HL-60 (cell line): Measurements from ENCODE around the gene OPTC.

Experiments used
- DNase-seq, 2 experiments: peaks; one replicate each; pipeline ENCODE4 v3.0.0-alpha.2; 2010 to 2020; ENCODE audit warnings: low read depth in 1 of 2, low spot score in 1 of 2
- H3K27ac ChIP-seq: fragments of 250-450 bp; sonication (Bioruptor Pico); replicated peaks from 2 replicates; pipeline ENCODE4 v1.5.1; 2020; ENCODE audit warnings: mild to moderate bottlenecking, moderate library complexity
- H3K27me3 ChIP-seq: fragments of 250-450 bp; sonication (Bioruptor Pico); 2 replicates; pipeline ENCODE4 v1.5.1; 2021; ENCODE audit warnings: mild to moderate bottlenecking, moderate library complexity; ENCODE audit not compliant: insufficient read depth, poor library complexity, severe bottlenecking
- H3K4me3 ChIP-seq: replicated peaks from 2 replicates; pipeline ENCODE4 v1.5.1; 2011; ENCODE audit warnings: mild to moderate bottlenecking, control low read depth, low read length; ENCODE audit not compliant: insufficient read depth
- GABPA ChIP-seq: IDR thresholded peaks from 2 replicates; pipeline ENCODE4 v1.6.1; 2012; ENCODE audit warnings: low read depth
- POLR2AphosphoS5 ChIP-seq: IDR thresholded peaks from 2 replicates; pipeline ENCODE4 v1.6.1; 2012; ENCODE audit warnings: low read depth
- REST ChIP-seq: IDR thresholded peaks from 2 replicates; pipeline ENCODE4 v1.6.1; 2012; ENCODE audit warnings: low read depth; ENCODE audit not compliant: insufficient replicate concordance
- SPI1 ChIP-seq: IDR thresholded peaks from 2 replicates; pipeline ENCODE4 v1.6.1; 2012; ENCODE audit warnings: low read depth, mild to moderate bottlenecking, borderline replicate concordance
- TF ChIP-seq, protein P1 (sequence below): IDR thresholded peaks from one replicate; pipeline ENCODE4 v1.5.1; 2011; ENCODE audit warnings: low read length, control low read depth, inconsistent platforms; ENCODE audit not compliant: insufficient read depth

OPTC gene

DNA sequence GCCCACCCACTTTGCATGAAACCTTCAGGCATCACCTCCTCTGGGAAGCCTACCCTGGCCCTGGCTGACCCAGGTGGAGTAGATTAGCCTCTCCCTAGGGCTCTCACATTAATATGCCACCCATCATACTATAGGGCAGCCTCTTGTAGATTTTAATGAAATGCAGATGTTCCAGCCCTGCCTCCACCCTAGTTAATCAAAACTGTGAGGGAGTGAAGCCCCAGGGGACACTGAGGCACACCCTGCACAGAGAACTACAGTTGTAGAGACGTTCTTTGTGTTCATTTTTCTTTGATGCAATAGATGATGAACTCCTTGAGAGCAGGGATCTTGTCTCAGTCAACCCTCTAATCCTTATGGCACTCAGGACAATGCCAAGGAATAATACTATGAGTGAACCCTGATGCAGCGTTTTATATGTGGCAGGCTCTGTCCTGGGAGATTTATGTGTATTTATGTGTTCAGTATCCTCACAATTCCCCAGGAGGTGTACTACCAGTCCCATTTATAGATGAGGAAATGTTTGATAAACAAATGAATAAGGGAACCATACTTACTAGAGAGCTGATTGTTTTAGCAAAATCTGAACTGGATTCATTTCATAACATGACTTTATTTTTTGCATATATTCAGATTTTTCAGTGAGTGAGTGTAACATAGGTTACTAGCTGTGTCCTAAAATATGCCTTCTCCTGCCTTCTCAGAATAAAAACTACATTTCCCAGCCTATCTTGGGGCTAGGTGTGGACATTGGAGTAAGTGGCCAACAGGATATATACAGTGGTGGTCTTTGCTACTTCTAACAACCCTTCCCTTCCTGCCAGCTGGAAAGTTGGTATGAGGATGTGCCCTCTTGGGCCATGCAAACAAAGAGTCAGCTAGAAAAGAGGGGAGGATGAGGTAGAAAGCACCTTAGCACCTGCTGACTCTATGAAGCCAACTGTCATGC is 41.8 kb upstream of the OPTC start:
- no peak overlapping the region for H3K4me3 ChIP-seq
- H3K27ac ChIP-seq = no peak overlapping the region
- no peak for DNase-seq
- TF ChIP-seq GABPA (no peak), REST (no peak), SPI1 (no peak), POLR2AphosphoS5 (no peak)
- TF ChIP-seq, protein P1, sequence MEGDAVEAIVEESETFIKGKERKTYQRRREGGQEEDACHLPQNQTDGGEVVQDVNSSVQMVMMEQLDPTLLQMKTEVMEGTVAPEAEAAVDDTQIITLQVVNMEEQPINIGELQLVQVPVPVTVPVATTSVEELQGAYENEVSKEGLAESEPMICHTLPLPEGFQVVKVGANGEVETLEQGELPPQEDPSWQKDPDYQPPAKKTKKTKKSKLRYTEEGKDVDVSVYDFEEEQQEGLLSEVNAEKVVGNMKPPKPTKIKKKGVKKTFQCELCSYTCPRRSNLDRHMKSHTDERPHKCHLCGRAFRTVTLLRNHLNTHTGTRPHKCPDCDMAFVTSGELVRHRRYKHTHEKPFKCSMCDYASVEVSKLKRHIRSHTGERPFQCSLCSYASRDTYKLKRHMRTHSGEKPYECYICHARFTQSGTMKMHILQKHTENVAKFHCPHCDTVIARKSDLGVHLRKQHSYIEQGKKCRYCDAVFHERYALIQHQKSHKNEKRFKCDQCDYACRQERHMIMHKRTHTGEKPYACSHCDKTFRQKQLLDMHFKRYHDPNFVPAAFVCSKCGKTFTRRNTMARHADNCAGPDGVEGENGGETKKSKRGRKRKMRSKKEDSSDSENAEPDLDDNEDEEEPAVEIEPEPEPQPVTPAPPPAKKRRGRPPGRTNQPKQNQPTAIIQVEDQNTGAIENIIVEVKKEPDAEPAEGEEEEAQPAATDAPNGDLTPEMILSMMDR = no peak
- H3K27me3 ChIP-seq = no peaks in the 10 kb centered on the region

DNA sequence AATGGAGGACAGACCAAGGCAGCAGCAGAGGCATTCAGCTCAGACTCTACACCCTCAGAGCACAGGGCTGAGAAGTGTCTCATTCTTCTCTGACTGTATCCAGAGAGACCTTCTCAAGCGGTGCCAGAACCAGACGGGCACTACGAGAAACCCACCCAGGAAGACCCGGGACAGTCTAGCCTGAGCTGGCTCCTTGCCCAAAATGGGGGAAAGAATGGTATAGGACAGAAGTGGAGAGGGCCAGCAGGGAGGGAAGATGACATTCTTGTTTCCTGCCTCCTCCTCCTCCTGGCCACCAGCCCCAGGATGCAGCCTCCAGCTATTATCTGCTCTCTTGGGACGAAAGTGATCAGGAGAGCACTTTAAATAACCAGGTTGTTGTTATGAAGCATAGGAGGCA is 40.9 kb upstream of the OPTC start:
- DNase-seq = no peak
- Histone ChIP-seq H3K4me3 (no peak overlapping the region), H3K27me3 (no peaks in the 10 kb centered on the region), H3K27ac (no peak overlapping the region)
- TF ChIP-seq REST (no peak), GABPA (no peak), POLR2AphosphoS5 (no peak), SPI1 (no peak)
- TF ChIP-seq, protein P1 = no peak

DNA sequence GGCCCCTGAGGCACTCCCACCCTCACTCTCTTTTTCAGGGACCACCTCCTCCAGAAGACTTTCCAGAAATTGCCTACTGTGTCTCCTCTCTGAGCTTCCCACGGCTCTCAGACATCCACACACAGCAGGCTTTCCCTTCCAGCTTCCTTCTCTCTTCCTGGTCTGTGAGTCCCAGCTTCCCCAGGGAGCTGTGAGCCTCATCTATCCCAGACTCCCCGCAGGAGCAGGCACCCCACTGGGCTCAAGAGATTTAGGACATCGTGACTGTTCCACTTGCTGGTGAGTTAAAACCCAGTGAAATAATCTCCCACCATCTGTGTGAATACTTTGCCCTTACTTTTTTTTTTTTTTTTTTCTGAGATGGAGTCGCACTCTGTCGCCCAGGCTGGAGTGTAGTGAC is 40.3 kb upstream of the OPTC start:
- Histone ChIP-seq H3K27ac (no peak overlapping the region), H3K27me3 (peaks cover 3% of the 10 kb centered on the region), H3K4me3 (no peak overlapping the region)
- DNase-seq = no peak
- TF ChIP-seq GABPA = no peak
- TF ChIP-seq, protein P1 = no peak
- no peak for TF ChIP-seq POLR2AphosphoS5
- no peak for TF ChIP-seq SPI1
- no peak for TF ChIP-seq REST
